ENCODE data around the gene EYS. TPM values are rescaled to one million over a fixed set of nuclear protein-coding genes. Genes with fewer than 3 reads are reported as not detected.

EYS gene
- total RNA-seq, 1 donor from 2014 or later: not detected

GRCh38 chr6:65148839-65149238, 558.2 kb downstream of the EYS start:
- no peak for DNase-seq (ENCODE audit: extremely low spot score, unreplicated experiment)
- Mint-ChIP-seq H3K27ac (ENCODE audit: unreplicated experiment) (no peak overlapping the region), H3K27me3 (ENCODE audit: unreplicated experiment) (no peaks in the 10 kb centered on the region), H3K36me3 (ENCODE audit: unreplicated experiment) (no peaks in the 10 kb centered on the region), H3K9me3 (ENCODE audit: unreplicated experiment) (no peaks in the 10 kb centered on the region), H3K4me1 (ENCODE audit: unreplicated experiment) (no peaks in the 10 kb centered on the region), H3K4me3 (ENCODE audit: unreplicated experiment) (no peak overlapping the region)
- no peak for TF ChIP-seq CTCF (IDR thresholded peaks at IDR 0.05)

- Mint-ChIP-seq H3K4me1 (ENCODE audit: unreplicated experiment) (no peaks in the 10 kb centered on the region), H3K27me3 (ENCODE audit: unreplicated experiment) (no peaks in the 10 kb centered on the region), H3K9me3 (ENCODE audit: unreplicated experiment) (peaks cover 16% of the 10 kb centered on the region), H3K36me3 (ENCODE audit: unreplicated experiment) (no peaks in the 10 kb centered on the region), H3K27ac (ENCODE audit: unreplicated experiment) (no peak overlapping the region), H3K4me3 (ENCODE audit: unreplicated experiment) (no peak overlapping the region)
- no peak for DNase-seq (ENCODE audit: extremely low spot score, unreplicated experiment)
- no peak for TF ChIP-seq CTCF (IDR thresholded peaks at IDR 0.05)
Measured at GRCh38 chr6:65135567-65135966, 571.5 kb downstream of the EYS start.

GRCh38 chr6:65126667-65127066, 580.4 kb downstream of the EYS start:
- no peaks in the 10 kb centered on the region for H3K27me3 Mint-ChIP-seq (ENCODE audit: unreplicated experiment)
- H3K4me3 Mint-ChIP-seq (ENCODE audit: unreplicated experiment): no peak overlapping the region
- TF ChIP-seq CTCF (IDR thresholded peaks at IDR 0.05): no peak
- no peaks in the 10 kb centered on the region for H3K4me1 Mint-ChIP-seq (ENCODE audit: unreplicated experiment)
- H3K9me3 Mint-ChIP-seq (ENCODE audit: unreplicated experiment): no peaks in the 10 kb centered on the region
- H3K27ac Mint-ChIP-seq (ENCODE audit: unreplicated experiment): no peak overlapping the region
- H3K36me3 Mint-ChIP-seq (ENCODE audit: unreplicated experiment): no peaks in the 10 kb centered on the region
- no peak for DNase-seq (ENCODE audit: extremely low spot score, unreplicated experiment)

GRCh38 chr6:65123521-65123920, 583.5 kb downstream of the EYS start:
- Mint-ChIP-seq H3K9me3 (ENCODE audit: unreplicated experiment) (no peaks in the 10 kb centered on the region), H3K4me3 (ENCODE audit: unreplicated experiment) (no peak overlapping the region), H3K27me3 (ENCODE audit: unreplicated experiment) (no peaks in the 10 kb centered on the region), H3K4me1 (ENCODE audit: unreplicated experiment) (no peaks in the 10 kb centered on the region), H3K36me3 (ENCODE audit: unreplicated experiment) (no peaks in the 10 kb centered on the region), H3K27ac (ENCODE audit: unreplicated experiment) (no peak overlapping the region)
- no peak for DNase-seq (ENCODE audit: extremely low spot score, unreplicated experiment)
- no peak for TF ChIP-seq CTCF (IDR thresholded peaks at IDR 0.05)

DNA sequence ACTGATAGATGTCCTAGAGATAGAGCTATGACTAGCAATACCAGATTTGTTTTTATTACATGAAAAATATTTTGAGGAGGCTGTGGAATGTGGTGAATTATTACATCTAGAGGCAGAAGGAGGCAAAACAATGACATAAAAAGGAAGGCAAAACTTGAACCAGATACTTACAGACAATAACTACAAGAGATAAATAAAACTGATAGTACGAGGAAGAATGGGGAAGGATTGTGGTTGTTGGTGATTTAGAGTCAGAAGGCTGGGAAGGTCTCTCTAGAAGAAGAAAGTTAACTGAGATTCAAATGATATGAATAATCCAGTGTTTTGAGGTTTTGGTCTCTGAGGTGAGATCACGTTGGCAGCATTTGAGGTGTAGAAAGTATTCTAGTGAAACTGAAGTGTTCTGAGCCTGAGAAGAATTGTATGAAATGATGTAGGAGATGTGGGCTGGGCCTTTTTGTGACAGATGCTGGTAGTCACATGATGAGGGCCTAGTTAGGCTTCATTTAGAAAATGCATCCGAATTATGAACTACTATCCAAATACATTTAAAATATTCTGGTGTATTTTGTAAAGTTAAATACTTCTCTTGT, 589.1 kb downstream of the EYS start:
- no peaks in the 10 kb centered on the region for H3K27me3 Mint-ChIP-seq (ENCODE audit: unreplicated experiment)
- no peaks in the 10 kb centered on the region for H3K36me3 Mint-ChIP-seq (ENCODE audit: unreplicated experiment)
- H3K4me1 Mint-ChIP-seq (ENCODE audit: unreplicated experiment): peaks cover 5% of the 10 kb centered on the region
- H3K9me3 Mint-ChIP-seq (ENCODE audit: unreplicated experiment): no peaks in the 10 kb centered on the region
- no peak for DNase-seq (ENCODE audit: extremely low spot score, unreplicated experiment)
- H3K4me3 Mint-ChIP-seq (ENCODE audit: unreplicated experiment): no peak overlapping the region
- TF ChIP-seq CTCF (IDR thresholded peaks at IDR 0.05): no peak
- no peak overlapping the region for H3K27ac Mint-ChIP-seq (ENCODE audit: unreplicated experiment)
